Neural cell (in vitro differentiated cells): Measurements from ENCODE around the gene CD247. TPM values are rescaled to one million over a fixed set of nuclear protein-coding genes. Genes with fewer than 3 reads are reported as not detected.

ENCODE experiments used
- H2AFZ ChIP-seq: fragments of 200-600, 300-800 bp; sonication (generic), shearing (Covaris generic); 2 replicates; pipeline ENCODE4 v1.6.0; 2014; ENCODE audit warnings: low read depth, mild to moderate bottlenecking, antibody characterized with exemption, low read length, moderate library complexity
- H3F3A ChIP-seq: fragments of 200-600 bp; shearing (Covaris generic); 2 replicates; pipeline ENCODE4 v1.6.1; 2016; ENCODE audit warnings: mild to moderate bottlenecking, moderate library complexity, mixed read lengths, antibody characterized with exemption, low read length; ENCODE audit not compliant: insufficient read depth, poor library complexity, severe bottlenecking
- H3K27ac ChIP-seq: fragments of 200-600, 300-800 bp; sonication (generic), shearing (Covaris generic); 2 replicates; pipeline ENCODE4 v1.5.1; 2014; ENCODE audit warnings: mild to moderate bottlenecking, low read length, moderate library complexity
- H3K27me3 ChIP-seq: fragments of 300-800, 200-600 bp; sonication (generic), shearing (Covaris generic); 2 replicates; pipeline ENCODE4 v1.6.0; 2014; ENCODE audit warnings: mild to moderate bottlenecking, low read depth, low read length, moderate library complexity; ENCODE audit not compliant: insufficient read depth
- H3K36me3 ChIP-seq: fragments of 300-800, 200-600 bp; sonication (generic), shearing (Covaris generic); 2 replicates; pipeline ENCODE4 v1.5.1; 2014; ENCODE audit warnings: mild to moderate bottlenecking, antibody characterized with exemption, low read length, moderate library complexity; ENCODE audit not compliant: insufficient read depth
- H3K4me2 ChIP-seq: fragments of 300-800, 200-600 bp; sonication (generic), shearing (Covaris generic); 2 replicates; pipeline ENCODE4 v1.6.0; 2014; ENCODE audit warnings: mild to moderate bottlenecking, low read length
- H3K4me3 ChIP-seq: fragments of 300-800, 200-600 bp; sonication (generic), shearing (Covaris generic); 2 replicates; pipeline ENCODE4 v1.5.1; 2014; ENCODE audit warnings: mild to moderate bottlenecking, low read length, moderate library complexity
- H3K79me2 ChIP-seq: fragments of 200-600 bp; shearing (Covaris generic); replicated peaks from 2 replicates; pipeline ENCODE4 v1.6.0; 2014; ENCODE audit warnings: mild to moderate bottlenecking, low read length, moderate library complexity; ENCODE audit not compliant: insufficient read depth
- H3K9ac ChIP-seq: fragments of 300-800, 200-600 bp; sonication (generic), shearing (Covaris generic); 2 replicates; pipeline ENCODE4 v1.6.1; 2016; ENCODE audit warnings: mild to moderate bottlenecking, low read length, mixed read lengths
- H3K9me2 ChIP-seq: fragments of 200-600 bp; shearing (Covaris generic); 2 replicates; pipeline ENCODE4 v1.6.1; 2016; ENCODE audit warnings: mild to moderate bottlenecking, low read length, mixed read lengths; ENCODE audit not compliant: insufficient read depth
- H3K9me3 ChIP-seq: fragments of 200-600, 300-800 bp; sonication (generic), shearing (Covaris generic); 2 replicates; pipeline ENCODE4 v1.6.1; 2016; ENCODE audit warnings: mild to moderate bottlenecking, mixed run types, low read length, moderate library complexity, mixed read lengths
- H4K20me1 ChIP-seq: fragments of 200-600 bp; shearing (Covaris generic); 2 replicates; pipeline ENCODE4 v1.6.1; 2016; ENCODE audit warnings: mild to moderate bottlenecking, mixed run types; ENCODE audit not compliant: insufficient read depth
- CTCF ChIP-seq: fragments of 450-650 bp; IDR thresholded peaks from 2 replicates; pipeline ENCODE4 v1.5.1; 2014; ENCODE audit warnings: antibody characterized with exemption, mild to moderate bottlenecking, moderate library complexity; ENCODE audit not compliant: poor library complexity, severe bottlenecking
- EZH2 ChIP-seq: fragments of 200-600, 300-800 bp; shearing (Covaris generic), sonication (generic); IDR thresholded peaks from 2 replicates; pipeline ENCODE4 v1.6.1; 2014; ENCODE audit warnings: antibody characterized with exemption, low read length, borderline replicate concordance, mild to moderate bottlenecking; ENCODE audit not compliant: insufficient read depth, poor library complexity, severe bottlenecking
- POLR2AphosphoS5 ChIP-seq: IDR thresholded peaks from 2 replicates; pipeline ENCODE4 v1.6.1; 2012
- RAD21 ChIP-seq: fragments of 450-650 bp; conservative IDR thresholded peaks from 2 replicates; pipeline ENCODE4 v1.6.1; 2014; ENCODE audit warnings: antibody characterized with exemption, mild to moderate bottlenecking, moderate library complexity
- SMC3 ChIP-seq: fragments of 450-650 bp; conservative IDR thresholded peaks from 2 replicates; pipeline ENCODE4 v1.6.1; 2014; ENCODE audit warnings: antibody characterized with exemption, mild to moderate bottlenecking, moderate library complexity; ENCODE audit not compliant: poor library complexity
- polyA plus RNA-seq: library from polyadenylated mRNA; depleted of rRNA; stranded (reverse); fragments of >200 nt; gene quantifications from 2 replicates; pipeline ENCODE4 v1.2.3, GENCODE V29; 2014

Gene CD247
- polyA plus RNA-seq, 1 donor from 2014 or later, result not detected

GRCh38 chr1:167387251-167387910 is 130.9 kb downstream of the CD247 start:
- H3K4me2 ChIP-seq, result no peak overlapping the region
- H3K36me3 ChIP-seq, result peaks cover 20% of the 10 kb centered on the region
- H3K9me3 ChIP-seq, result no peaks in the 10 kb centered on the region
- TF ChIP-seq CTCF (no peak), RAD21 (no peak), POLR2AphosphoS5 (no peak), SMC3 (no peak), EZH2 (no peak)
- no peaks in the 10 kb centered on the region for H3K79me2 ChIP-seq
- no peak overlapping the region for H3K9ac ChIP-seq
- H3K27me3 ChIP-seq, result no peaks in the 10 kb centered on the region
- H2AFZ ChIP-seq, result no peak overlapping the region
- H3K4me3 ChIP-seq, result no peak overlapping the region
- H3F3A ChIP-seq, result no peaks in the 10 kb centered on the region
- H3K9me2 ChIP-seq, result no peaks in the 10 kb centered on the region
- no peaks in the 10 kb centered on the region for H4K20me1 ChIP-seq
- no peak overlapping the region for H3K27ac ChIP-seq

Other genes with a start within 250 kb of the CD247 start
- 49.9 and 62.9 TPM in 2 replicates for gene CREG1, start 35.2 kb upstream of the CD247 start, polyA plus RNA-seq
- gene RCSD1, start 111.7 kb upstream of the CD247 start, polyA plus RNA-seq, result not detected in 2 replicates
- 167 and 191 TPM in 2 replicates for gene MPZL1, start 203.5 kb upstream of the CD247 start, polyA plus RNA-seq